ENCODE results near the gene SOX18.
"Not testable (repeated sequence)": the region's sequence is repeated elsewhere in the genome, so short reads cannot be mapped to it uniquely, and the experiment has no call there.

The SOX18 gene

GRCh38 chr20:64015635-64016034 lies 33.8 kb downstream of the SOX18 start:
- DNase-seq = no peak

GRCh38 chr20:64012385-64013154 lies 36.9 kb downstream of the SOX18 start:
- not testable (repeated sequence) for DNase-seq

- no peak for DNase-seq
Measured at GRCh38 chr20:64011366-64011779, 38.1 kb downstream of the SOX18 start.

DNA sequence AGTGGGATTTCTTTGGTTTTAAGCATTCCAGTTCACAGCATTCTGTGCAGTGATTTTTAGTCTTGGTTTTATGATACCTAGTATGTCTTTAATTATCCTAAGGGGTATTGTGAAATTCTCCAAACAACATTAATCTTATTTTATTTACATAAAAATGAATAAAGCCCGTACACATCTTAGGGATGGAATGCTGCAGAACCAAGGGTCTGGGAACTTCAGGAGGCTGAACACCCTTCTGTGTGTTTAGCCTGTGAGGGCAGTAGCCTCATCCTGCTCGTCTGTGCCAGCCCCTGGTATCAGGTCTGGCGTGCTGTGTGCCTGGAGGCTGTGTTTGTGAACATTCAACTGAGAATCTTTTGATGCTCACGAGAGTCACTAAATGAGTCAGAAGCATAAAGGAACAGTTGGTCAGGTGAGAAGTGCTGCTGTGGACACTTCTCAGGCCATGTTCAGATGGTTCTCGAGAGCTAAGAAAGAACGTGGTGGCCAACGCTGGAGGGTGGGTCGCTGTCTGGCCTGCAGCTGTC lies 38.7 kb downstream of the SOX18 start:
- DNase-seq = no peak

DNA sequence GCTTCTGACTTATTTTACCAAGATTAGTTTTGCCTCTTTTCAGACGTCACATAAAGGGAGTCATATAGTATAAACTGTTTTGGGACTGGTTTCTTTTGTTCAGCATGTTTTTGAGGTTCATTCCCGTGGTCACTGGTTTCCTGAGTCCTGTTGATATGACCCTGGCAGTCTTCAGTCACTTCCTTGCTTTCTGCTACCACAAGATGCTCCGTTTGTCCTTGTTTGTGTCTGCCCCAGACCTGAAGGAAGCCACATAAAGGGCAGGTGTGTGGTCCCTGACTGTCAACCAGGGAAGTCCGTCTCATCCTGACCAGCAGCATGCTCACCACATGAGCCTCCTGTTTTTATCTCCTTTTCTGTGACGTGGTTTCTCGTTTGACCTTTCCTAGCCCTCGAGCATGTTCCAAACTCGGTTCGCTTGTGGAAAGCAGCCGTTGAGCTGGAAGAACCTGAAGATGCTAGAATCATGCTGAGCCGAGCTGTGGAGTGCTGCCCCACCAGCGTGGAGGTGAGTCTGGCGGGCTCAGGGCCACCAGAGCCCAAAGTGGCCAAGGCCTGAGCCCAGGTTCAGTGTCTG lies 39.5 kb downstream of the SOX18 start:
- no peak for DNase-seq

GRCh38 chr20:64006902-64007301 lies 42.5 kb downstream of the SOX18 start:
- DNase-seq = no peak

- no peak for DNase-seq
Measured at GRCh38 chr20:64006490-64006889, 42.9 kb downstream of the SOX18 start.

DNA sequence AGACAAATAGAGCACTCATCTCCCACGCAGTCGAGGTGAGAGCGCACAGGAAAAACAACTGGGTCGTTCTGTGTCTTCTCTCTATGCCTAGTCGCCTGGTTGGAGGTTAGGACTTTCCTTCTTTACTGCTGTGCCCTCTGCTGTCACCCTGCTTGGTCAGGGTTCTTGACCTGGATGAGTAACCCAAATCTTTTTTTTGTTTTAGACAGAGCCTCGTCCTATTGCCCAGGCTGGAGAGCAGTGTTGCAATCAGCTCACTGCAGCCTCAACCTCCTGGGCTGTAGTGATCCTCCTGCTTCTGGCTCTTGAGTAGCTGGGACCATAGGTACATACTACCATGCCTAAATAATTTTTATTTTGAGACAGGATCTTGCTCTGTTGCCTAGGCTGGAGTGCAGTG lies 44.0 kb downstream of the SOX18 start:
- DNase-seq = no peak

DNA sequence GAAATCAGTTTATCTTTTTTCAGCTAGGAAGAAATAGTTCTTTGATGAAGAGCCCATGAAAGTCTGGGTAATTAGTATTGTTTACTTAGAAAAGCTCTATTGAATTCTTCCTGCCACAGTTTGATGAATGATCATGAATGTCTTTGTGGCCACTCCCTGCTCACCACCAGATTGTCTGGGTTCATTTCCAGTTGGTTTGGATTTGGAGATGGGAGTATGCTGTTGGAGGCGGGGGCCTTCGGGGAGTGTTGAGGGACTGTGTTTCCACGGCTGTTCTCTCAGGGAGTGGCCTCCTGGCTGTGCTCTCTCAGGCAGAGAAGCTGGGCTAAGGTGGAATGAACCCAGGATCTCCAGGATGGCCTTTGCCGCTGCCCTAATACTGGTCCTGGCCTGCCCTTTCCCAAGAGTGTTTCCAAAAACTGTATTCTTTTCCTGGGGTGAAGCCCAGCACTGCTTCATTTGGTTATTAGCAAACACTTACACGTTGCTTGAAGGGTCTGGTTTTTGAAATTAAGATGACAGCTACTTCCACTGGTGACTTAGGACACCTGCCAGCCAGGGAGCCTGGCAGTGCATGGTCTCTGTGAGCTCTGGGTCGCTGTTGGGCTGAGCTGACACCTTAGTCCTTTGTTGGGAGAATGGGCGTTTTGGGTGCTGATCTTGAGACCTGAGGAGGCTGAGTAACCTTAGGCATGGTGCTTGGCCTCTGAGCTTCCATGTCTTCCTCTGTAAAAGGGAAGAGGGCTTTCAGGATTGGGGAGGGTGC lies 45.3 kb downstream of the SOX18 start:
- DNase-seq = no peak

- DNase-seq = no peak
Measured at GRCh38 chr20:64001607-64002011, 47.8 kb downstream of the SOX18 start.

DNA sequence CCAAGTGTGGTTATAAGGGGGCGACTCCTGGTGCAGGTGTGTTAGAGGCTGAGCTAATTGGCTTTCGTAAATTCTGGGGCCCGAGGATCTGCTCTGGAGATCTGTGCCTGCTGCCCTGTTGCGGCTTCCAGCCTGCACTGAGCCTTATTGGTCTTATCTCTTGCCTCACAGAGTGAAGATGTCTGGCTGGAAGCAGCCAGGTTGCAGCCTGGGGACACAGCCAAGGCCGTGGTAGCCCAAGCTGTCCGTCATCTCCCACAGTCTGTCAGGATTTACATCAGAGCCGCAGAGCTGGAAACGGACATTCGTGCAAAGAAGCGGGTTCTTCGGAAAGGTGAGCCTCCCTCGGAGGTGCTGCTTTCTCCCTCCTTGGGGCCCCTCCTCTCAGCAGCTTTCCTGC lies 48.5 kb downstream of the SOX18 start:
- DNase-seq = no peak
